Mesothelial cell of epicardium (in vitro differentiated cells): ENCODE results near the gene SLC2A14. TPM values are rescaled to one million over a fixed set of nuclear protein-coding genes. Genes with fewer than 3 reads are reported as not detected.
"Not testable (repeated sequence)": the region's sequence is repeated elsewhere in the genome, so short reads cannot be mapped to it uniquely, and the experiment has no call there.

Source experiments
- DNase-seq, 2 experiments: peaks; one replicate each; pipeline ENCODE4 v3.0.0; 2021; ENCODE audit warnings: low spot score in 2 of 2; ENCODE audit not compliant: unreplicated experiment in 2 of 2
- H3K27ac Mint-ChIP-seq: 2 replicates; pipeline ENCODE4 v1.8.0; 2021; ENCODE audit warnings: mixed read lengths
- H3K27me3 Mint-ChIP-seq: 2 replicates; pipeline ENCODE4 v1.8.0; 2021; ENCODE audit warnings: low read depth, mixed read lengths
- H3K36me3 Mint-ChIP-seq: 2 replicates; pipeline ENCODE4 v1.8.0; 2021; ENCODE audit warnings: mixed read lengths
- H3K4me1 Mint-ChIP-seq: 2 replicates; pipeline ENCODE4 v1.8.0; 2021; ENCODE audit warnings: mixed read lengths
- H3K4me3 Mint-ChIP-seq: 2 replicates; pipeline ENCODE4 v1.8.0; 2021; ENCODE audit warnings: mild to moderate bottlenecking, moderate library complexity, mixed read lengths
- H3K9me3 Mint-ChIP-seq: 2 replicates; pipeline ENCODE4 v1.8.0; 2021; ENCODE audit warnings: mixed read lengths
- CTCF ChIP-seq: fragments of 200-600 bp; sonication (generic); IDR thresholded peaks from one replicate; pipeline ENCODE4 v1.5.0; 2021; ENCODE audit warnings: antibody characterized with exemption; ENCODE audit not compliant: unreplicated experiment
- total RNA-seq: library from RNA; stranded (reverse); gene quantifications from 3 replicates; pipeline ENCODE4 v1.2.1, GENCODE V29; 2021

Gene SLC2A14
- total RNA-seq, 1 donor from 2014 or later: 4.9 TPM

DNA sequence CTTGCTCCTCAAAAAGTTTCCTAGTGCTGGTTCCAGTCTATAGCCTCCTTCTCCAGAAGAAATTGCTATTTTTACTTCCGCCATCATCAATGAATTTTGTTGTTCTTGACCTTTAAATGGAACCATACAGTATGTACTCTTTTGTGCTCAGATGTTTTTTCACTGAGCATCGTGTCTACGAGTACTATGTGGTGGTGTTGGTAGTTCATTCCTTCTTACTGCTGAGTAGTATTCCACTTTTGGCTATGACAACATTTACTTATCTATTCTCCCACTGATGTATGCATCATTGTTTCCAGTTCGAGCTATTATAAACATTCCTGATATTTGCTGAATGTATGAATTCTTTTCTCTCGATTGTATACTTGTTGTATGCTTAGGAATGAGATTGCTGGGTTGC, 28.6 kb downstream of the SLC2A14 start:
- DNase-seq: no peak
- H3K4me3 Mint-ChIP-seq: no peak overlapping the region
- no peak overlapping the region for H3K27ac Mint-ChIP-seq
- peaks cover 30% of the 10 kb centered on the region for H3K4me1 Mint-ChIP-seq
- no peak for TF ChIP-seq CTCF
- no peaks in the 10 kb centered on the region for H3K9me3 Mint-ChIP-seq
- H3K36me3 Mint-ChIP-seq: no peaks in the 10 kb centered on the region
- H3K27me3 Mint-ChIP-seq: no peaks in the 10 kb centered on the region

DNA sequence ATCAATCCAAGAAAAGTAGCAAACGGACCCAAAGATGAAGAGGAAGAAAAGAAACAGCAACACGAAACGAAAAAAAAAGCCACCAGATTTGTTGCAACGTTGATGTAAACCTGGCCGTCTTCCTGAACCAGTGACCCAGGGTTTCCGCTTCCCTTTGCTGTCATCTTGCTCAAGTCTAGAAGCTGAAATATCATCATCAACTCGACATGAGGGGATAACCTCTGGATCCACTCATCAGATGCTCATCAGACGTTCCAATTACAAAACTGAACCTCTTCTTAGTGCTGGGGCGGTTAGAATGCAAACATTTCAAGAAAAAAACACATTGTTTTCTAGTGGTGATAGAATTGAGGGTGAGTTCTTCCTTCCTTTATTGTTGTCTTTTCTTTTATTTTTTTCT, 29.1 kb downstream of the SLC2A14 start:
- Mint-ChIP-seq H3K27ac (peak overlapping the region; percentile 45), H3K4me3 (peak overlapping the region; percentile 7)

DNA sequence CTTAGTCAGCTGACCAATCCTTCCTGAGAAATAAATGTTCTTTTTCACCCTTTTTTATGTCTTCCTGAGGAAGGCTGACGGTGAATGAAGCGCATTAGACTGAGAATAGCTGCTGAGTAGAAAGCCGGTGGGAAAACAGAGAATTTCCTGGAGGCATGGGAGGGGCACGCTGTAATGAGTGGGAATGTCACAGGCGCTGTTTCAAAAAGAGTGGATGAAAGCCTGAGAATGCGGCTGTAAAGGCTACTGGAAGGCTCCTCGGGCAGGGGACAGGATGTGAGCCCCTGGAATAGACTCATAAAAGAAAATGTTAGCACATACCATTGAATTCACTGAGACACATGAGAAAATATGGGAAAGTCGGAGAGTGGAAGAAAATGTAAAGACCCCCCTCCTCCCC, 29.6 kb downstream of the SLC2A14 start:
- peaks cover 33% of the 10 kb centered on the region for H3K4me1 Mint-ChIP-seq
- not testable (repeated sequence) for H3K27me3 Mint-ChIP-seq, DNase-seq, H3K27ac Mint-ChIP-seq, H3K4me3 Mint-ChIP-seq, H3K36me3 Mint-ChIP-seq, H3K9me3 Mint-ChIP-seq

More for the DNA sequence above, 29.1 kb downstream of the SLC2A14 start:
- H3K27me3 Mint-ChIP-seq, H3K36me3 Mint-ChIP-seq, H3K9me3 Mint-ChIP-seq, DNase-seq: not testable (repeated sequence)
- H3K4me1 Mint-ChIP-seq: peaks cover 32% of the 10 kb centered on the region

DNA sequence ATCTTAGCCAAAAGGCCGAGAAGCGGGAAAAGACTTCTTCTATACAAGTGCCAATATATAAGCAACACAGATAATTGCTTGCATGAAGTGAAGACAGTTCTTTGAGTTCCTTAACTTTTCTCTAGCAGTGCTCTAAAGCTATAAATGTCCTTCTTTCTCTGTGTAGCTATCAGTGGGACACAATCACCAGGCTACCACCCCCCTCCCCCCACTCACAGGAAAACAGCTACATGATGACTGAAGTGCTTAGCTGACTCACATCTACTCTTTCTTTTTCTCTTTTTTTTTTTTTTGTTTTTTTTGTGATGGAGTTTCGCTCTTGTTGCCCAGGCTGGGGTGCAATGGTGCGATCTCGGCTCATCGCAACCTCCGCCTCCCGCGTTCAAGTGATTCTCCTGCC, 30.3 kb downstream of the SLC2A14 start:
- not testable (repeated sequence) for DNase-seq, H3K27ac Mint-ChIP-seq, H3K27me3 Mint-ChIP-seq, H3K4me3 Mint-ChIP-seq, H3K9me3 Mint-ChIP-seq, H3K36me3 Mint-ChIP-seq
- peaks cover 28% of the 10 kb centered on the region for H3K4me1 Mint-ChIP-seq

- peaks cover 36% of the 10 kb centered on the region for H3K4me1 Mint-ChIP-seq
- H3K9me3 Mint-ChIP-seq, H3K27me3 Mint-ChIP-seq, DNase-seq, H3K36me3 Mint-ChIP-seq, H3K27ac Mint-ChIP-seq, H3K4me3 Mint-ChIP-seq: not testable (repeated sequence)
Measured at GRCh38 chr12:7839848-7840247, 32.9 kb downstream of the SLC2A14 start.

DNA sequence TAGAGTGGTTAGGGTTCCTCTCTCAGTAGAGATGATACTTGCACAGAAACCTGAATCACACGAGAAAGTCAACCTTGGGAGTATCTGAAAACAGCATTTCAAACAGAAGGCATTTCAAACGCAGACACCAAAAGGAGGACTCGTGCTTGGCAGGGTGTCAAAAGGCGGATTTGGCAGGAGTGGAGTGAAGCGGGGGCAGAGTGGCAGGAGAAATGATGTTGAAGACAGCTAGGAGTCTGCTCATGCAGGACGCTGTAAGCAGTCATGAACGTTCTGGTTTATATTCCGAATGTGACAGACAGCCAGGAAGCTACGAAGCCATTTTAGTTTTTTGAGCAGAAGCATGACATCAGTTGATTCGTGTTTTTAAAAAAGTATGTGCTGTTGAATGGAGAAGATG, 33.5 kb downstream of the SLC2A14 start:
- not testable (repeated sequence) for H3K4me3 Mint-ChIP-seq, H3K36me3 Mint-ChIP-seq, H3K9me3 Mint-ChIP-seq, H3K27me3 Mint-ChIP-seq
- peak; percentile 36 to 73 for DNase-seq
- Mint-ChIP-seq H3K4me1 (peaks cover 38% of the 10 kb centered on the region), H3K27ac (peak overlapping the region; percentile 91)

DNA sequence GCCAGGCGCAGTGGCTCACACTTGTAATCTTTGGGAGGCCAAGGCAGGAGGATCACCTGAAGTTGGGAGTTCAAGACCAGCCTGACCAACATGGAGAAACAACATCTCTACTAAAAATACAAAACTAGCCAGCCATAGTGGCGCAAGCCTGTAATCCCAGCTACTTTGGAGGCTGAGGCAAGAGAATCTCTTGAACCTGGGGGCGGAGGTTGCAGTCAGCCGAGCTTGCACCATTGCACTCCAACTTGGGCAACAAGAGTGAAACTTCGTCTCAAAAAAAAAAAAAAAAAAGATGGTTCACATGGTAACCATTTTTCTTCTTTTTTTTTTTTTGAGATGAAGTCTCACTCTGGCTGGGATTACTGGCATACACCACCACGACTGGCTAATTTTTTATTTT, 35.3 kb downstream of the SLC2A14 start:
- H3K4me3 Mint-ChIP-seq: no peak overlapping the region
- no peaks in the 10 kb centered on the region for H3K36me3 Mint-ChIP-seq
- no peaks in the 10 kb centered on the region for H3K9me3 Mint-ChIP-seq
- peaks cover 48% of the 10 kb centered on the region for H3K4me1 Mint-ChIP-seq
- TF ChIP-seq CTCF: no peak
- H3K27me3 Mint-ChIP-seq: no peaks in the 10 kb centered on the region
- no peak overlapping the region for H3K27ac Mint-ChIP-seq
- no peak for DNase-seq

DNA sequence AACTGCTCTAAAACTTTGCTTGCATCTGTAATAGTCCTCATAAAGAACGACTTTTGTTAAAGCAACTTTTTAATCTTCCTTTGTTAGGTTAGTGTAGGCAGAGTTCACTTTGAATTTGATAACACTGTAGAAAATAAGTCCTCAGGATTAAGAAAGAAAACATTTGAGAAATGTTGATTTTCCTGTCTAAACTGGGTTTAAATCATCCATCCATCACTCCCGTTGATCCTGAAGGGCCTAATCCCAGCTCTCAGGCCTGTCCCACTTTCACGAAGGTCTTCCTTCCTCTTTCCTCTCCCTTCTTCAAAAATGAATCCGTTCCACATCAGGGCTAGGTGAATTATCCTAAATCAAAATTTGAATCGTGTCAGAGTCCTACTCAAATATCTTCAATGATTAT, 36.9 kb downstream of the SLC2A14 start:
- TF ChIP-seq CTCF: no peak
- peaks cover 46% of the 10 kb centered on the region for H3K4me1 Mint-ChIP-seq
- no peaks in the 10 kb centered on the region for H3K36me3 Mint-ChIP-seq
- no peak overlapping the region for H3K4me3 Mint-ChIP-seq
- no peaks in the 10 kb centered on the region for H3K27me3 Mint-ChIP-seq
- no peaks in the 10 kb centered on the region for H3K9me3 Mint-ChIP-seq
- no peak for DNase-seq
- peak overlapping the region; percentile 90 for H3K27ac Mint-ChIP-seq
